ENCODE results near the gene TNXB. TPM values are rescaled to one million over a fixed set of nuclear protein-coding genes. Genes with fewer than 3 reads are reported as not detected.
"Not testable (repeated sequence)": the region's sequence is repeated elsewhere in the genome, so short reads cannot be mapped to it uniquely, and the experiment has no call there.

Gene TNXB
- total and polyA plus RNA-seq, 2 experiments from 2014 or later = 2.0 to 6.0 TPM

DNA sequence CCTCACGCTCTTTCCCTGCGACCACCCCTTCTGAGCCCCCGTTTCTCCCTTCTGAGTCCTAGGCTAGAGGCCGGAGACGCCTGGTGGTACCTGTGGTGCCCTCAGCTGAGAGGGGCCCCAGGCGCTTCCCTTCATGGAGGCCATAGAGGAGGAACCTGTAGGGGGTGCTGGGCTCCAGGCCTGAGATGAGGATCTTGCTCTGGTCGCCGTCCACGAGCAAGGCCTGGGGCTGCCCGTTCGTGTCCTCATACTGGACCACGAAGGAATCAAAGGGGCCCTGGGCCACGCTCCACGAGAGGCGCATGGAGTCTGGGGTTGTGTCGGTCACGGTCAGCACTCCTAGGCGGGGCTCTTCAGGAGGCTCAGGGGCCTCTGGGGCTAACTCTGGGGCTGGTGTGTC is 64.2 kb downstream of the TNXB start:
- not testable (repeated sequence) for H3K4me3 Mint-ChIP-seq, H3K9me3 Mint-ChIP-seq
- ATAC-seq = peak; percentile 5; the same call in 2 of the 3 replicates

DNA sequence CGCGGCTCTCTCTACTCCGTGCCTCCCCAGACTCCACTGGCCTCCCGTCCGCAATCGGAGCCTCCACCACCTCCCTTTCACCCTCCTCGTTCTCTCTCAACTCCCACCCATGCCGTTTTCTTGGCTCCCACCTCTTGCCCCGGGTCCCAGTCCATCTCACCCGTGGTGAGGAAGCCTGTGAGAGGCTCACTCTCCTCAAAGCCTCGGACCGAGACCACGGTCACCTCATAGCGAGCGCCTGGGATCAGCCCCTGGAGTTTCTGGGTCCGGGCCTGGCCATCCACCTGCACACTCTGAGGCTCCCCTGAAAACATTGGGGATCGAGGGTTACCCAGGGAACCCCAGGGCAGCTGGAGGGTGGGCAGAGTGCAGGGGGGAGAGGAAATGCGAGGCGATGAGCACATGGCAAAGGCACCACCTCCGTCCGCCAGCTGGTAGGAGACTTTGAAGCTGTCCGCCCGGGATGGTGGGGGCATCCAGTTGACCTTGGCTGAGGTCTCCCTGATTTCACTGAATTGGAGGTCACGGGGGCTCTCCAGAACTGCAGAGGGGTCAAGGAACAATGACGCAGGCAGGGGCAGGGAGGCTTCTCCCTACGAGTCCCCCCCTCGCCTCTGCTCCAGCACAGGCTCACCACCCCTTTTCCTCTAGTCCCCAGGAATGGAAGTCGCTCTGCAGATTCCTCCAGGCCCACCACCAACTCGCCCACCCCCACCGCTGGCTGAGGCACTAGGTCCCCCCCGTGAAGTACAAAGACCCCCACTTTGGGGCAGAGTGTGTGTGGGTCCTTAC is 65.4 kb downstream of the TNXB start:
- H3K4me3 ChIP-seq; H4K20me1 ChIP-seq (replicated peaks; ENCODE audit: insufficient read depth); H3K4me1 ChIP-seq (ENCODE audit: insufficient read depth); H3K4me3 Mint-ChIP-seq; H3K27ac ChIP-seq (ENCODE audit: low read depth); ATAC-seq; H3K27me3 Mint-ChIP-seq (ENCODE audit: insufficient read depth, low read depth, poor library complexity); DNase-seq (ENCODE audit: low spot score); H3K36me3 Mint-ChIP-seq (ENCODE audit: low read depth); H3K9me2 ChIP-seq (ENCODE audit: insufficient read depth); H3F3A ChIP-seq (replicated peaks; ENCODE audit: low read depth); H3K27me3 ChIP-seq (ENCODE audit: insufficient read depth); H3K9me3 Mint-ChIP-seq; H3K4me2 ChIP-seq; H2AFZ ChIP-seq; H3K4me1 Mint-ChIP-seq; H3K36me3 ChIP-seq (ENCODE audit: insufficient read depth); H3K79me2 ChIP-seq (replicated peaks; ENCODE audit: insufficient read depth); H3K27ac Mint-ChIP-seq: not testable (repeated sequence)

More for the DNA sequence above, 64.2 kb downstream of the TNXB start:
- DNase-seq (ENCODE audit: low spot score); H3K79me2 ChIP-seq (replicated peaks; ENCODE audit: insufficient read depth); H3K4me3 ChIP-seq; H2AFZ ChIP-seq; H3K36me3 Mint-ChIP-seq (ENCODE audit: low read depth); H3K36me3 ChIP-seq (ENCODE audit: insufficient read depth); H3K9me2 ChIP-seq (ENCODE audit: insufficient read depth); H3K27ac Mint-ChIP-seq; H3K4me1 ChIP-seq (ENCODE audit: insufficient read depth); H3K4me2 ChIP-seq; H4K20me1 ChIP-seq (replicated peaks; ENCODE audit: insufficient read depth); H3F3A ChIP-seq (replicated peaks; ENCODE audit: low read depth); H3K27me3 ChIP-seq (ENCODE audit: insufficient read depth); H3K27me3 Mint-ChIP-seq (ENCODE audit: insufficient read depth, low read depth, poor library complexity); H3K27ac ChIP-seq (ENCODE audit: low read depth); H3K4me1 Mint-ChIP-seq: not testable (repeated sequence)
- TF ChIP-seq, protein P1, sequence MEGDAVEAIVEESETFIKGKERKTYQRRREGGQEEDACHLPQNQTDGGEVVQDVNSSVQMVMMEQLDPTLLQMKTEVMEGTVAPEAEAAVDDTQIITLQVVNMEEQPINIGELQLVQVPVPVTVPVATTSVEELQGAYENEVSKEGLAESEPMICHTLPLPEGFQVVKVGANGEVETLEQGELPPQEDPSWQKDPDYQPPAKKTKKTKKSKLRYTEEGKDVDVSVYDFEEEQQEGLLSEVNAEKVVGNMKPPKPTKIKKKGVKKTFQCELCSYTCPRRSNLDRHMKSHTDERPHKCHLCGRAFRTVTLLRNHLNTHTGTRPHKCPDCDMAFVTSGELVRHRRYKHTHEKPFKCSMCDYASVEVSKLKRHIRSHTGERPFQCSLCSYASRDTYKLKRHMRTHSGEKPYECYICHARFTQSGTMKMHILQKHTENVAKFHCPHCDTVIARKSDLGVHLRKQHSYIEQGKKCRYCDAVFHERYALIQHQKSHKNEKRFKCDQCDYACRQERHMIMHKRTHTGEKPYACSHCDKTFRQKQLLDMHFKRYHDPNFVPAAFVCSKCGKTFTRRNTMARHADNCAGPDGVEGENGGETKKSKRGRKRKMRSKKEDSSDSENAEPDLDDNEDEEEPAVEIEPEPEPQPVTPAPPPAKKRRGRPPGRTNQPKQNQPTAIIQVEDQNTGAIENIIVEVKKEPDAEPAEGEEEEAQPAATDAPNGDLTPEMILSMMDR (conservative IDR thresholded peaks at IDR 0.05; ENCODE audit: low read depth in 2 of 2) = peak in 1 of 2 experiments; percentile 24; a peak in 1 of 4 replicates

DNA sequence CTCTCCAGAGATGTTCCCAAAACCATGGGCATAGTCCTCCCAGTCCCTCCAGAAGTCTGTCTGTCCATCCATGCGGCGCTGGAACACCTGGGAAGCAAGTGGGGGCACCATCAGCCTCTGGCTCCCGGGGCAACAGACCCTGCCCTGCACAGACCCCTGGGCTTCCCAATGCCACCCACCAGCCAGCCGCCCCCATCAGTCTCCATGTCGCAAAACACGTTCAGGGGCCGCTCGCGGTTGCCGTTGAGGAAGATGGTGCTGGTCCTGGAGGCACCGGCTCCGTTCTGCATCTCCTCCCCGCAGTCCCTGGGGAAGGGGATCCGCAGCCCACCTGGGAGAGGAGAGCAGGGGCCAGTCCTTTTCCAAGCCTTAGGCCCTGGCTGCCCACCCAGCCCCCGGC is 66.9 kb downstream of the TNXB start:
- H3K79me2 ChIP-seq (replicated peaks; ENCODE audit: insufficient read depth); H3K27ac Mint-ChIP-seq; H3K4me1 ChIP-seq (ENCODE audit: insufficient read depth); H3F3A ChIP-seq (replicated peaks; ENCODE audit: low read depth); H3K4me3 Mint-ChIP-seq; DNase-seq (ENCODE audit: low spot score); H2AFZ ChIP-seq; ATAC-seq; H3K9me2 ChIP-seq (ENCODE audit: insufficient read depth); H3K36me3 ChIP-seq (ENCODE audit: insufficient read depth); H3K4me2 ChIP-seq; H3K4me1 Mint-ChIP-seq; H3K27me3 ChIP-seq (ENCODE audit: insufficient read depth); H3K27me3 Mint-ChIP-seq (ENCODE audit: insufficient read depth, low read depth, poor library complexity); H4K20me1 ChIP-seq (replicated peaks; ENCODE audit: insufficient read depth); H3K27ac ChIP-seq (ENCODE audit: low read depth); H3K4me3 ChIP-seq; H3K36me3 Mint-ChIP-seq (ENCODE audit: low read depth); H3K9me3 Mint-ChIP-seq: not testable (repeated sequence)

DNA sequence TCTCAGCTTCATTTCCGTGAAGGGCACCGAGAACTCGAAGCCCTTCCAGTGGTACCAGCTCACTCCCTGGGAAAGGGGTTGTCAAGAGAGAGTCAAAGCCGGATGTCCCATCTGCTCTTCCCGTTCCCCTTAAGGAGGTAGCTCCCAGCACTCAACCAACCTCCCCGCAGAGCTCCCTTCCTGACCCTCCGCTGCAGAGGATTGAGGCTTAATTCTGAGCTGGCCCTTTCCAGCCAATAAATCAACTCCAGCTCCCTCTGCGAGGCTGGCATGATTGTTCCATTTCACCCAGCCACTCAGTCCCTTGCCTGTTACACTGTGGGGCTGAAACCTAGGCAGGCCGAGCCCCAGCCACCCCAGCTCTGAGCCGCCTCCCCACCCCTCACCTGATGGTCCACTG is 67.8 kb downstream of the TNXB start:
- not testable (repeated sequence) for H3F3A ChIP-seq (replicated peaks; ENCODE audit: low read depth); H3K27ac Mint-ChIP-seq; H3K27me3 Mint-ChIP-seq (ENCODE audit: insufficient read depth, low read depth, poor library complexity); H3K9me2 ChIP-seq (ENCODE audit: insufficient read depth); H3K79me2 ChIP-seq (replicated peaks; ENCODE audit: insufficient read depth); H3K9me3 Mint-ChIP-seq; H2AFZ ChIP-seq; H3K4me1 Mint-ChIP-seq; H3K27me3 ChIP-seq (ENCODE audit: insufficient read depth); H3K36me3 Mint-ChIP-seq (ENCODE audit: low read depth); ATAC-seq; H3K36me3 ChIP-seq (ENCODE audit: insufficient read depth); DNase-seq (ENCODE audit: low spot score); H3K4me3 Mint-ChIP-seq; H3K4me1 ChIP-seq (ENCODE audit: insufficient read depth); H4K20me1 ChIP-seq (replicated peaks; ENCODE audit: insufficient read depth); H3K27ac ChIP-seq (ENCODE audit: low read depth); H3K4me3 ChIP-seq; H3K4me2 ChIP-seq

DNA sequence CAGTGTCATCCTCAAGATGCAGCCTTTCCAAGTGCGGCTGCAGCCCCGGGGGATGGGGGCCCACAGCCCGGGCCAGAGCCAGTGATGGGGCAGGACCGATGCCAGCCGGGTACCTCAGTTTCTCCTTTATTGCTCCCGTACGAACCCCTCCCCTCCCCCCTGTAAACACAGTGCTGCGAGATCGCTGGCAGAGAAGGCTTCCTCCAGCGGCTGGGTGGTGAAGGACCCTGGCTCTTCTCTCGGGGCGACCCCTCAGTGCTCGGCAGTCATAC is 68.2 kb downstream of the TNXB start:
- DNase-seq (ENCODE audit: low spot score); H3K27ac ChIP-seq (ENCODE audit: low read depth); H3K79me2 ChIP-seq (replicated peaks; ENCODE audit: insufficient read depth); H3K27ac Mint-ChIP-seq; ATAC-seq; H3F3A ChIP-seq (replicated peaks; ENCODE audit: low read depth); H2AFZ ChIP-seq; H3K36me3 ChIP-seq (ENCODE audit: insufficient read depth); H3K4me1 Mint-ChIP-seq; H3K4me3 Mint-ChIP-seq; H4K20me1 ChIP-seq (replicated peaks; ENCODE audit: insufficient read depth); H3K4me1 ChIP-seq (ENCODE audit: insufficient read depth); H3K4me3 ChIP-seq; H3K4me2 ChIP-seq; H3K27me3 Mint-ChIP-seq (ENCODE audit: insufficient read depth, low read depth, poor library complexity); H3K9me3 Mint-ChIP-seq; H3K36me3 Mint-ChIP-seq (ENCODE audit: low read depth); H3K27me3 ChIP-seq (ENCODE audit: insufficient read depth); H3K9me2 ChIP-seq (ENCODE audit: insufficient read depth): not testable (repeated sequence)

DNA sequence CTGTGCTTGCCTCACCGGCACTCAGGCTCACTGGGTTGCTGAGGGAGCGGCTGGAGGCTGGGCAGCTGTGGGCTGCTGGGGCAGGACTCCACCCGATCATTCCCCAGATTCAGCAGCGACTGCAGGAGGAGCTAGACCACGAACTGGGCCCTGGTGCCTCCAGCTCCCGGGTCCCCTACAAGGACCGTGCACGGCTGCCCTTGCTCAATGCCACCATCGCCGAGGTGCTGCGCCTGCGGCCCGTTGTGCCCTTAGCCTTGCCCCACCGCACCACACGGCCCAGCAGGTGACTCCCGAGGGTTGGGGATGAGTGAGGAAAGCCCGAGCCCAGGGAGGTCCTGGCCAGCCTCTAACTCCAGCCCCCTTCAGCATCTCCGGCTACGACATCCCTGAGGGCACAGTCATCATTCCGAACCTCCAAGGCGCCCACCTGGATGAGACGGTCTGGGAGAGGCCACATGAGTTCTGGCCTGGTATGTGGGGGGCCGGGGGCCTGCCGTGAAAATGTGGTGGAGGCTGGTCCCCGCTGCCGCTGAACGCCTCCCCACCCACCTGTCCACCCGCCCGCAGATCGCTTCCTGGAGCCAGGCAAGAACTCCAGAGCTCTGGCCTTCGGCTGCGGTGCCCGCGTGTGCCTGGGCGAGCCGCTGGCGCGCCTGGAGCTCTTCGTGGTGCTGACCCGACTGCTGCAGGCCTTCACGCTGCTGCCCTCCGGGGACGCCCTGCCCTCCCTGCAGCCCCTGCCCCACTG is 68.7 kb downstream of the TNXB start:
- H3K27ac ChIP-seq (ENCODE audit: low read depth); H3F3A ChIP-seq (replicated peaks; ENCODE audit: low read depth); H3K4me1 ChIP-seq (ENCODE audit: insufficient read depth); H3K9me3 Mint-ChIP-seq; H3K27me3 Mint-ChIP-seq (ENCODE audit: insufficient read depth, low read depth, poor library complexity); H3K4me1 Mint-ChIP-seq; H2AFZ ChIP-seq; H3K27ac Mint-ChIP-seq; H3K9me2 ChIP-seq (ENCODE audit: insufficient read depth); H4K20me1 ChIP-seq (replicated peaks; ENCODE audit: insufficient read depth); H3K27me3 ChIP-seq (ENCODE audit: insufficient read depth); H3K4me3 Mint-ChIP-seq; H3K36me3 ChIP-seq (ENCODE audit: insufficient read depth); H3K4me2 ChIP-seq; DNase-seq (ENCODE audit: low spot score); H3K79me2 ChIP-seq (replicated peaks; ENCODE audit: insufficient read depth); H3K36me3 Mint-ChIP-seq (ENCODE audit: low read depth); H3K4me3 ChIP-seq: not testable (repeated sequence)
- ATAC-seq = peak; percentile 60
